RWPE2 (cell line): Measurements from ENCODE around the gene RPL39L.

Source experiments
- ATAC-seq: fragments of 200-7000 bp; cut with Tn5 transposase; 3 replicates; pipeline ENCODE4 v1.9.1; 2021; ENCODE audit warnings: low read depth
- DNase-seq: peaks from one replicate; pipeline ENCODE4 v3.0.0-alpha.2; 2020; ENCODE audit warnings: low spot score
- H3K27ac ChIP-seq: fragments of 450-650 bp; 2 replicates; pipeline ENCODE4 v1.5.1; 2017; ENCODE audit warnings: mild to moderate bottlenecking; ENCODE audit not compliant: poor library complexity, severe bottlenecking
- H3K27me3 ChIP-seq: fragments of 250-450 bp; sonication (Bioruptor Pico); 2 replicates; pipeline ENCODE4 v1.5.1; 2021; ENCODE audit warnings: mild to moderate bottlenecking, moderate library complexity; ENCODE audit not compliant: insufficient read depth, poor library complexity, severe bottlenecking
- H3K36me3 ChIP-seq: fragments of 250-450 bp; sonication (Bioruptor Pico); 2 replicates; pipeline ENCODE4 v1.5.1; 2020; ENCODE audit warnings: low read depth, mild to moderate bottlenecking, moderate library complexity
- H3K4me1 ChIP-seq: fragments of 250-450 bp; sonication (Bioruptor Pico); 2 replicates; pipeline ENCODE4 v1.5.1; 2021; ENCODE audit warnings: mild to moderate bottlenecking, moderate library complexity; ENCODE audit not compliant: insufficient read depth, poor library complexity, severe bottlenecking
- H3K4me3 ChIP-seq: fragments of 250-450 bp; sonication (Bioruptor Pico); 2 replicates; pipeline ENCODE4 v1.5.1; 2021; ENCODE audit warnings: mild to moderate bottlenecking, moderate library complexity; ENCODE audit not compliant: severe bottlenecking
- H3K9me3 ChIP-seq: fragments of 250-450 bp; sonication (Bioruptor Pico); 2 replicates; pipeline ENCODE4 v1.5.1; 2021; ENCODE audit warnings: mild to moderate bottlenecking, moderate library complexity; ENCODE audit not compliant: severe bottlenecking
- CTCF ChIP-seq: fragments of 450-650 bp; IDR thresholded peaks from one replicate; pipeline ENCODE4 v1.5.1; 2017; ENCODE audit warnings: mild to moderate bottlenecking, moderate library complexity; ENCODE audit not compliant: poor library complexity, severe bottlenecking

The RPL39L gene

GRCh38 chr3:187085021-187085666 is 54.2 kb downstream of the RPL39L start:
- Histone ChIP-seq H3K36me3 (no peaks in the 10 kb centered on the region), H3K9me3 (peaks cover 4% of the 10 kb centered on the region), H3K4me3 (no peak overlapping the region), H3K27me3 (no peaks in the 10 kb centered on the region), H3K4me1 (no peaks in the 10 kb centered on the region), H3K27ac (no peak overlapping the region)
- no peak for TF ChIP-seq CTCF
- no peak for ATAC-seq
- no peak for DNase-seq

GRCh38 chr3:187084580-187084979 is 54.7 kb downstream of the RPL39L start:
- H3K27ac ChIP-seq, result no peak overlapping the region
- H3K4me3 ChIP-seq, result no peak overlapping the region
- H3K4me1 ChIP-seq, result no peaks in the 10 kb centered on the region
- DNase-seq (no peak), ATAC-seq (no peak)
- H3K27me3 ChIP-seq, result no peaks in the 10 kb centered on the region
- peaks cover 4% of the 10 kb centered on the region for H3K9me3 ChIP-seq
- TF ChIP-seq CTCF, result no peak
- H3K36me3 ChIP-seq, result no peaks in the 10 kb centered on the region

DNA sequence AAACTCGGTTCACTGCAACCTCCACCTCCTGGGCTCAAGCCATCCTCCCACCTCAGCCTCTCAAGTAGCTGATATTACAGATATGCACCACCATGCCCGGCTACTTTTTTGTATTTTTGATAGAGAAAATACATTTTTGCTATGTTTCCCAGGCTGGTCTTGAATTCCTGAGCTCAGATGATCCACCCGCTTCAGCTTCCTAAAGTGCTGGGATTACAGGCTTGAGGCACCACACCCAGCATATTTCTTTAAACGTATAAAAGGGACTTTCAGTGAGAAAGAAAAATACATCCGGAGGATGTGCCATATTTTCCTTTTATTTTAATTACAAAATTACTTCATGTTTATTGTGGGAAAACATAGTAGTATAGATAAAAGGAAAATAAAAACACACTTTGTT is 55.2 kb downstream of the RPL39L start:
- no peak for DNase-seq
- H3K9me3 ChIP-seq, result peaks cover 4% of the 10 kb centered on the region
- no peak for TF ChIP-seq CTCF
- H3K4me1 ChIP-seq, result no peaks in the 10 kb centered on the region
- no peak for ATAC-seq
- H3K4me3 ChIP-seq, result no peak overlapping the region
- H3K27ac ChIP-seq, result no peak overlapping the region
- no peaks in the 10 kb centered on the region for H3K36me3 ChIP-seq
- H3K27me3 ChIP-seq, result no peaks in the 10 kb centered on the region

- H3K4me3 ChIP-seq, result no peak overlapping the region
- no peaks in the 10 kb centered on the region for H3K36me3 ChIP-seq
- H3K27ac ChIP-seq, result no peak overlapping the region
- H3K9me3 ChIP-seq, result peaks cover 4% of the 10 kb centered on the region
- no peaks in the 10 kb centered on the region for H3K27me3 ChIP-seq
- TF ChIP-seq CTCF, result no peak
- no peaks in the 10 kb centered on the region for H3K4me1 ChIP-seq
- DNase-seq (no peak), ATAC-seq (no peak)
Measured at GRCh38 chr3:187082758-187083375, 56.4 kb downstream of the RPL39L start.

DNA sequence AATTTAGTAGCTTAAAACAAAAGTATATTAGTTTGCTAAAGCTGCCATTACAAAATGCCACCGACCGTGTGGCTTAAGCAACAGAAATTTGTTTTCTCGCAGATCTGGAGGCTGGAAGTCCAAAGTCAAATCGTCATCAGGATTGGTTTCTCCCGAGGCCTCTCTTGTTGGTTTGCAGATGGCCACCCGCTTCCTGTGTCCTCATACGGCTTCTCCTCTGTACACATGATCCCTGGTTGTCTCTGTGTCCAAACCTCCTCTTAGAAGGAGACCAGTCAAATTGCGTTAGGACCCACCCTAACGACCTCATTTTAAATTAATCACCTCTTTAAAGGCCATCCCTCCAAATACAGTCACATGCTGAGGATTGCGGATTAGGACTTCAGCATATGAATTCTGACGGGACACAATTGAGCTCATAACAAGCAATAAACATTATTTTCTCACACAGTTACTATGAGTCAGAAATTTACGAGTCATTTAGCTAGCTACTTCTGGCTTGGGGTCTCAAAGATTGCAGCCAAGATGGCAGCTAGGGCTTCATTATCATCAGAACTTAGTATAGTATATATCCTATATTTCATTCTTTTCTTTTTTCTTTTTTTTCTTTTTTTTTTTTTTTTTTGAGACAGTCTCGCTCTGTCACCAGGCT is 58.4 kb downstream of the RPL39L start:
- DNase-seq, result no peak
- no peaks in the 10 kb centered on the region for H3K36me3 ChIP-seq
- no peak for ATAC-seq

More for the DNA sequence above, 58.4 kb downstream of the RPL39L start:
- Histone ChIP-seq H3K9me3 (no peaks in the 10 kb centered on the region), H3K4me1 (no peaks in the 10 kb centered on the region), H3K27me3 (no peaks in the 10 kb centered on the region), H3K27ac (no peak overlapping the region), H3K4me3 (no peak overlapping the region)
- no peak for TF ChIP-seq CTCF
